ENCODE results near the gene MAP7.
"Not testable (repeated sequence)": the region's sequence is repeated elsewhere in the genome, so short reads cannot be mapped to it uniquely, and the experiment has no call there.

Gene MAP7

DNA sequence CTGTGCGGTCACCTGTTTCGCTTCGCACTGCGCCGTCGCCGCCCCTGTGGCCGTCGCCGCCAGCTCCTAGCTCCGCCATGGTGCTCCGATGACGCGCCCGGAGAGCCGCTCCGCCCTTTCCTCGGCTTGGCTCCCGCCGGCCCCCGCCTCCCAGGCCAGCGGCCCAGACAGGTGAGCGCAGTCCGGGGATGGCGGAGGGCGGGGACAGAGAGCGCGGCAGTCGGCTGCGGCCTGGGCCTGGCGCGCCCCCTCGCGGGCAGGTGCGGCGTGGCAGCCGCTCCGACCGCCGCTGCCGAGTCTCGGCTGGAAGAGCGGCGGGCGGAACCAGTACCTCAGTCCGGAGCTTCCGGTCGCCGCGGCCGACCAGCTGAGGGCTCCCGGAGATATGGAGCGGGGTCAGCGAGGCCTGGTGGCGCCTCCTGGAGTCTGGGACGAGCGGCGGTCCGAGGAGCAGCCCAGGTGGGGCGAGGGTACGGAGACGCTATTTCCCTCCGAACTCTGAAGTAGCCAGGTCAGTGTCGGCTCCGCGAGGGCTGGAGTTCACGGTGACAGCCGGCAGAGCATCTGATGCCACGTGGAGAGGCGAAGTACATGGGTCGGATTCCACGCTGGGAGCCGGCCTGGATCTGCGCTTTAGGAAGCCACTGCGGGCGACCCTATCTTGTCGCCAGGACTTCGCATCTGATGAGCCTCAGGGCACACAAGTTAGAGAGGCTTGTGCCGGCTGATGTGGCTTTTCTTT lies at the start of gene MAP7:
Gene MAP7 (minus strand): TSS at position 93 of the 742 bp plus-strand sequence. CDS start 14 bp downstream, at position 79.
- in situ Hi-C loops (cut with MboI; ENCODE audit: low sequenced_read_pairs) = no loop called here

DNA sequence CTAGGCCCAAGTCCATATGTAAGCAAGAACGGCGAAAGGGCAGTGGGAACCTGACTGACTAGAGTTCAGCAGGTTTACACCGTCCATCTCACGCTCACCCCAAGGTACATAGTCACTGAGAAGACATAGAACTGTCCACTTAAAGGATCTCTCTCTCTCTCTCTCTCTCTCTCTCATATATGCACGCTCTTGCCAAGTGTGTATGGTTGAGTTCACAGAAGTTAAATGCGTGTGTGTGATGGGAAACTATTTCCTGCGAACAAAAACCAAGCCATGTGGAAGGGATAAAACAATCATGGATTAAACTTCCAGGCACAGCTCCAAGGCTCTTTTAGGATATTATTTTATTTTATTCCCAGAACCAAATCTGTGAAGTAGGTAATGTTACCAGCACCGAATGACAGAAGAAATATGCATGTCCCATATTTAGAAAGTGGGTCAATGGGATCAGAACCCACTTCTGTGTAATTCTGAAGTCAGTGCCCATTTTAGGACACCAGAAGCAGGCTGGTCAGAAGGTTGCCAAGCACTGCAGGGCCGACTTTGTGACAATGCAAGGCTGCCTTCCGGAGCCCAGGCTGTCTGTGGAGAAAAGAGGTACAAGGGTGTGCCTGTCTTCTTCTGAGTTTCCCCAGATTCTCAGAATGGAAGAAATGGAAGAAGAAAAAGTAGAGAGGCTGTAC lies 49.2 kb upstream of the MAP7 start:
- in situ Hi-C loops (cut with MboI; ENCODE audit: low sequenced_read_pairs) = no loop called here

DNA sequence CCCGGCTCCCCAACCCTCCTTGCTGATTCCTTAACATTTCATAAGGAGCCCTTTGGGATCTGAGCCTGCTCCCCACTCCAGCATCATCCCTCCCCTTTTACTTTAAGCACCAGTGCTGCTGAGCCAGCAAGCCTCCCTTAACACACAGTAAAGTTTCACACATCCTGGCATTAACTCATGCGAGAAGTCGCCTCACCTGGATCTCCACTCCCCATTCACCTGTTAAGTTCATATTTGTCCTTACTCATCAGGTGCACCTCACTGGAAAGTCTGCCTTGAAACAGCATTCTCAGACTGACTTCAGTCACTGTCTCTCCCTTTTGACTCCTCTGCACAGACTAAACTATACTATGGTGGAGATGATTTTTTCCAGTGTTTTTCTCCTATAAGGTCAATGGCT lies 47.8 kb upstream of the MAP7 start:
- in situ Hi-C loops (cut with MboI; ENCODE audit: low sequenced_read_pairs) = no loop called here

DNA sequence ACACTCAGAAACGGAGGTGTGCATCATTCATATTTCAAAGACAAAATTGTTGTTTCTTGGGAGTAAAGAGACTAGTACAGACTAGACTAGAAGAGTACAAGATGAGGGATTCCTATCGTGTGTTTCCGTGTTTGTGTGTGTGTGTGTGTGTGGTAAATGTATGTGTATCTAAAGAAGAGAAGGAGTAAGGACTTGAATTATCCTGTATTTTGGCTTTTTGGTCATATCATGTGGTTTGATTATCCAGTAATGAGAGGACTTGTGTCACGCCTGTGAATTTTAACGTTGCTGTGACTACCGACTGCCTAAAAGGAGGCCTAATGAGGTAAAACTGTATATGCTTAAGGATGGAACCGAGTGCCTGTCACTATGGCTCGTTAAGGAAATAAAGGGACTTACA lies 44.4 kb upstream of the MAP7 start:
- in situ Hi-C loops (cut with MboI; ENCODE audit: low sequenced_read_pairs) = no loop called here

DNA sequence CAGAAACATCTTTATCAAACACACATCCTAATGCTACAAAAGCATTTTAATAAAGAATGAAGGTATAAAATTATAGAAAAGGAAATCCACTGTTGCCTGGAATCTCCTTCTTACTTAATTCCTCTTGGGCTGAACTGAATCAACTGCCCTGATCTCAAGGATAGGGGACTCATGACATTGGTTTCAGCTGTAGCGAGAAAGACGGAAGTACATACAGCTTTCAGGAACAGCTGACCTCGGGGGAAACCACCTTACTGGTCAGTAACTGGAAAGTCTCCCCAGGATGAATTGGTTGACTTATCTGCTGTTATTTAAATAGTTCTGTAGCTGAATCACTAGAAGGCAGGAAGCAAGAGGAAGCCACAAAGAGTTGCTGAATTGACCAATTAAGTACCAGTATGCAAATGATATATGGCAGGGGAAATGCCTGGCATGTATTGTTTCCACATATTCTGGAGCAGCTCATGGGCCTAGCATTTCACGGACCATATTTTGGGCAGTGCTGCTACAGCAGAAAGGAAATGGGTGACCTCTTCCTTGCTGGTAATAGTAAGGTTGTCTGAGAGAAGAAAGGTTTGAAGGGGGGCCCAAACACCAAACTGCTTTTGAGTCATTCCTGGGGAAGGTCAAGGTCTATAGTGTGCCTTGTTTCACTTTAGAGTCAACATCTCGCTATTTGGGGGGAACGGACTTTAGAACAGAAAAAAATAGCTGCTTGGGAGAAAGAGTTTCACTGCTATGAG lies 43.7 kb upstream of the MAP7 start:
- in situ Hi-C loops (cut with MboI; ENCODE audit: low sequenced_read_pairs) = no loop called here

DNA sequence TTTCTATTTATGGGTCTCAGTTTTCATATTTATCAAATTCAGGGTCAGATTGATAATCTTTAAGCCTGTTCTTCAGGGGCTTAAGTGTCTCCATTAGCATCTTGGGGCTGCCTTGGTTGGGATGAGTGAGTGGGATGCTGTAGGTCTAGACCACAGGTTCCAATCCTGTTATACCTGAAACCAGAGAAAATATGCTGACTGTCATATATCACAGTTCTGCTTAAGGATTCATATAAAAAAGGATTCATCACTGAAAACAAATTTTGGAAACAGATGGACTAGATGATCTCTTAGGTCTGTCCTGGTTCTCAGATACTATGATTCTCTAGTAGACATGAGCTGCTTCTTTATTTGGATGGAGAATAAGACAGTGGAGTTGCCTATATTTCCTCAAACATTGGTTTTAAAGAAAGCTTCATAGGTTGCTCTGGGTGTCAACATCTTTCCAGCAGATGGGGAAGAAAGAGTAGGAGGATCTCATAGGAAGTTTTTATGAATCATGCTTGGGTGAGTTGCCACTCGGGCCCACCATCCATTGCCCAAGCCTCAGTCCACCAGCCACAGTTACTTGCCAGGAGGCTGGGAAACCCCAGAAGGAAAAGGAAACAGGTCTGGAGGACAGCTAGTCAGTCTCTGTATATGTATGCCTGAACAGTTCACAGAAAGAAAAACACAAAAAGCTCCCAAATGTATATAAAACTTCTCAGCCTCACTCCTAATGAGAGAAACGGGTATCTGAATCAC lies 42.9 kb upstream of the MAP7 start:
- in situ Hi-C loops (cut with MboI; ENCODE audit: low sequenced_read_pairs) = no loop called here

DNA sequence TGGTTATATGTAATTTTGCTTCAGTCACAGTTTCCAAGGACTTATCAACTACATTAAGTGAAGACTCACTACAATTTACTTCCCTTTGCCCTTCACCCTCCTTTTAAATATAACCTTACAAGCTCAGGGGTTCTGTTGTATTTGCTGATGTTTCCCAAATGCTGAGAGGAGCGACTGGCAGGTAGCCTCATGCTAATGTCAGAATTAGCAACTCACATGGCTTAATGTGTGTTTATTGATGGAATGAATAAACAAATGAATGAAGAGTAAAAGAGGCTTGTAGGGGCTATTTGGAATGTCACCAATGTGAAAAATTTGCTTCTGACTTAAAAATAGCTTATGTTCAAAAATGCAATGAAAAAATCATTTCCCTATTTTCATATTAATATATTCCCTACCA lies 41.4 kb upstream of the MAP7 start:
- in situ Hi-C loops (cut with MboI; ENCODE audit: low sequenced_read_pairs) = no loop called here

DNA sequence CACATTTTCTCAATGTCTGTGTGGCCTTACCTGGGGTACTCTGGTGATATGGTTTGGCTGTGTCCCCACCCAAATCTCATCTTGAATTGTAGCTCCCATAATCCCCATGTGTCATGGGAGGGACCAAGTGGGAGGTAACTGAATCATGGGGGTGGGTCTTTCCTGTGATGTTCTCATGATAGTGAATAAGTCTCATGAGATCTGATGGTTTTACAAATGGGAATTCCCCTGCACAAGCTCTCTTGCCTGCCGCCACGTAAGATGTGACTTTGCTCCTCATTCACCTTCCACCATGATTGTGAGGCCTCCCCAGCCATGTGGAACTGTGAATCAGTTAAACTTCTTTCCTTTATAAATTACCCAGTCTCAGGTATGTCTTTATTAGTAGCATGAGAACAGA lies 40.6 kb upstream of the MAP7 start:
- in situ Hi-C loops (cut with MboI; ENCODE audit: low sequenced_read_pairs) = not testable (repeated sequence)

DNA sequence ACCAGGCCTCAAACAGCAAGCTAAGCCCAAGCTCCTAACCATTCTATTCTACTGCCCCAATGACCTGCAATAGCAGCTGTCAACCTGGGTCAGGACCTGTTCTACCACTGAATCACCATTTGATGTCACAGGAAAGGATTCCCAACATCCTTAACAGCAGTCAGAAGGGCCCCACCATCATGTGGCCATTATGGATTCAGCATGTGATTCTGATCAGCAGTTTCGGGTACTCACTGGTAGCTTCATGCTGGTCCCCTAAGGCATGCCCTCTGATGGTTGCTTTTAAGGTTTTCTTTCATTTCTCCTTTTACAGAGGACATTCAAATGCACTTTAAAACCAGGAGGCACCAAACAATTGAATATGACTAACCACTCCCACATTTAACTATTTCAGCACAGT lies 37.3 kb upstream of the MAP7 start:
- in situ Hi-C loops (cut with MboI; ENCODE audit: low sequenced_read_pairs) = no loop called here

DNA sequence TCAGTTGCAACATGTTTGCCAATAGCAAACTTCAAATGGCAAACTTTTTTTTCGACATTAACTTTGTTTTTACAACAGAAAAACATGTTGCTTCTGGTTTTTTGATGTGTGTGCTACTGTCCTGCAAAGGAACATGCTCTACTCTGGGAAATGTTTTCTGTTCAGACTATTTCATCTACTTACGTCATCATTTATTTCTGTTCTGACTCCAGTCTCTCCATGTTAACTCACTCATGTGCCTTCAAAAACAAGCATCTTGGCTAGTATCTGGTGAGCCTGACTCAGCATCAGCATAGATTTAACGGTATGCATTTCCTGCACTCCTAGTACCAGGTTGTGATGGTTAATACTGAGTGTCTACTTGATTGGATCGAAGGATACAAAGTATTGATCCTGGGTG lies 36.1 kb upstream of the MAP7 start:
- in situ Hi-C loops (cut with MboI; ENCODE audit: low sequenced_read_pairs) = no loop called here

DNA sequence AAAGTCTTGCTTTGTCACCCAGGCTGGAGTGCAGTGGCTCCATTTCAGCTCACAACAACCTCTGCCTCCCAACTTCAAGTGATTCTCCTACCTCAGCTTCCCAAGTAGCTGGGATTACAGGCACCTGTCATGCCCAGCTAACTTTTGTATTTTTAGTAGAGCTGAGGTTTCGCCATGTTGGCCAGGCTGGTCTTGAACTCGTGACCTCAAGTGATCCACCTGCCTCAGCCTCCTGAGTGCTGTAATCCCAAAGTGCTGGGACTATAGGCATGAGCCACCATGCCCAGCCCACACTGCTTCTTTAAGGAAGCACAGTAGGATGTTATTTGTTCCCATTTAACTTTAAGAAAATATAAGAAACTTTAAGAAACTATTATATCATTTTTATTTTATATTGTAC lies 35.3 kb upstream of the MAP7 start:
- in situ Hi-C loops (cut with MboI; ENCODE audit: low sequenced_read_pairs) = not testable (repeated sequence)

DNA sequence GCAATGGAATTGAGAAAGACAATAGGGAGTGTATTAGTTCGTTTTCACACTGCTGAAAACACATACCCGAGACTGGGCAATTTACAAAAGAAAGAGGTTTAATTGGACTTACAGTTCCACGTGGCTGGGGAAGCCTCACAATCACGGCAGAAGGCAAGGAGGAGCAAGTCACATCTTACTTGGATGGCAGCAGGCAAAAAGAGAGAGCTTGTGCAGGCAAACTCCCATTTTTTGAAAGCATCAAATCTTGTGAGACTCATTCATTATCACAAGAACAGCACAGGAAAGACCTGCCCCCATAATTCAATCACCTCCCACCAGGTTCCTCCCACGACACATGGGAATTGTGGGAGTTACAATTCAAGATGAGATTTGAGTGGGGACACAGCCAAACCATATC lies 34.1 kb upstream of the MAP7 start:
- in situ Hi-C loops (cut with MboI; ENCODE audit: low sequenced_read_pairs) = not testable (repeated sequence)

DNA sequence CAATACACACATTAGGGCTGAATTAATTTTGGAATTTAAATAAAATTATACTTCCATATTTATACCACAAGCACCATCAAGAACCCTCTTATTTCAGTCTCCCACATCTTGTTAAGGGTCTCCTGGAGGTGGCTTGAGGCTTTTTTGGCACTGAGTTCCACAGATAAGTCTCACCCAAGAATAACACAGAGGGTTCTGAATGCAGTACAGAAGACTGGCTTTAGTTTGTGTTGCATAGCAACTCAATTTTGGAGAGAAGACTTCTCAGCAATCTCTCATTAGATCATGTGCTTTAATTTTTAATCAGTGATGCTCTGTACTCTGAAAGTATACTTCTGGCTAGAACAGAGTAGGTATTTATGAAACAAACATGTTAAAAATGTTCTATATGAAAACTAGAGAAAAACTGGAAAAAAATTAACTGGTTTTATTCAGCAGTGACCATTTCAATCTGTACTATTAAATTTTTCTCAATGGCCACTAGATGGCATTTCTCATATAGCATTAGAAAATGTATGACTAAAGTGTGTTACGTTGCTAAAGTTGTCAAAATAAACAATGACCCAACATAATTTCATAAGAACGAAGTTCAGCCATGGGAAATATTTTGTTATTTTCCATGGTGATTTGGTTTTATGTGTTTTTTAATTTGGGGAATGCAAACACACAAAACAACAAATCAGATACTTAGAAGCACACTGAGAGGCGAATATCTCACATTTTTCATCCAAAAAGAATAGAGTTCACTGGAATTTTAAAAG lies 32.7 kb upstream of the MAP7 start:
- in situ Hi-C loops (cut with MboI; ENCODE audit: low sequenced_read_pairs) = no loop called here

DNA sequence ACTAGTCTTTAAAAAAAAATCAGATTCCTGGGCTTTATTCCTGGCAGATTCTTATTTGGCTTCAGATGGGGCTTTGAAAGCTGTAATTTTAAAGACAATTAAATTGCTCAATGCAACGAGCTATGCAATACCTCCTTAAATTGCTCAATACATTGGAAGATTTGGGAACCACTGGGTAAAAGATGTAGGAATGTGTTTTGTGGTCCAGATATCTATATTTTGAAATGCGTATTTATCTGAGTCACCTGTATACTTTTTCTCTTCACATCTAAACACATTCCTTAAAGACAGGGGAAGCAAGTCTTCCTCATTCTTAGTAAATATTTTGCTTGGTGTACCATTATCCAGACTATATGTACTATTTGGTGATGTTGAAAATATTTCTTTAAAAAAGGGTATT lies 29.6 kb upstream of the MAP7 start:
- in situ Hi-C loops (cut with MboI; ENCODE audit: low sequenced_read_pairs) = no loop called here

DNA sequence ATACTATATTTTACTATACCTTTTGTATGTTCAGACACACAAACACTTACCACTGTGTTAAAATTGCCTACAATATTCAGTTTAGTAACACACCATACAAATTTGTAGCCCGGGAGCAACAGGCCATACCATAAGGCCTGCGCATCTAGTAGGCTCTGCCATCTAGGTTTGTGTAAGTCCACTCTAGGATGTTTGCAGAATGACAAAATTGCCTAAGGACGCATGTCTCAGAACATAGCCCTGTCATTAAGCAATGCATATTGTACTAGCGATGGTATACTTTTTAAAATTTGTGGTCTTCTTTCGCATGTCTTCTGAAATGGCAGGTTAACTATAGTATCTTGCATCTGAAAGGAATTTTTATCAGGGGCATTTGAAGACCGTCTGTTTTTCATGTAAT lies 26.6 kb upstream of the MAP7 start:
- in situ Hi-C loops (cut with MboI; ENCODE audit: low sequenced_read_pairs) = no loop called here

DNA sequence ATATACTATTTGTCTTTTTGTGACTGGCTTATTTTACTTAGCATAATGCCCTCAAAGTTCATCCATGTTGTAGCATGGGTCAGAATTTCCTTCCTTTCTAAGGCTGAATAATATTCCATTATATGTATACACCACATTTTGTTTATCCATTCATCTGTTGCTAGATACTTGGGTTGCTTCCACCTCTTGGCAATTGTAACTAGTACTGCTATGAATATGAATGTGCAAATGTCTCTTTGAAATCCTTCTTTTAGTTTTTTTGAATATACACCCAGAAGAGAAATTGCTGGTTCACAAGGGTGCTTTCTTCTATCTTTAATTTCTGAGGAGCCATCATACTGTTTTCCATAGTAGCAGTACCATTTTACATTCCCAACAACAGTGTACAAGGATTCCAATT lies 21.3 kb upstream of the MAP7 start:
- in situ Hi-C loops (cut with MboI; ENCODE audit: low sequenced_read_pairs) = no loop called here

DNA sequence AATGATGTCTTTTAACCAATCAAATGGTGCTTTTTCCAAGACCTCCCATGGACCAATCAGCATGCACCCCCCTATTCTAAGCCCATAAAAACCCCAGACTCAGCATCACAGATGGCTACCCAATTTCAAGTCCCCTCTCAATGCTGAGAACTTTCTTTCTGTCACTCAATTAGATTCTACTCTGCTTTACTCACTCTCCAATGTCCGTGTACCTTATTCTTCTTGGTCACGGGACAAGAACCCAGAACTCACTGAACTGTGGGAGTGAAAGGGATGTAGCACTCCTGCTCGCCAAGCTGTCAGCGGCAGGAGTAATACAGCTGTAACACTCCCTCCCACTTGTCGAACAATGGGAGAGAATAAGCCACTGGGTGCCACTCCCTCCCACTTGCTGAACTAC lies 20.8 kb upstream of the MAP7 start:
- in situ Hi-C loops (cut with MboI; ENCODE audit: low sequenced_read_pairs) = no loop called here

DNA sequence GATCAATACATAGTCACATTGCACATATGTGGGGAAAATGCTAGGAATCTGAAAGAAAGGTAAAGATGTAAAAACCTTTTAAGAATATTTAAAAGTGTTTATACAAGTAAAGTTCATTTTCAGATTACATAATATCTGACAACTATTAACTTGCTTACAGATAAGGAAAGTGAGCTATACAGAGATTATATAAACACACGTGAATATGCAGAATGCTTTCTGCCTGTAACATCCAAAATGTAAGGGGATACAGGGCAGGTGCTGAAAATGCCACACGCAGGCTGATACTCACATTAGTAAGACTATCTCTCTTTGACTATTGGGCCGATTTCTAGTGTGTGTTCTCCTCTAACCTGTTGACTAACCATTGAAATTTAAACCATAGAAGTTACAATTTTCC lies 17.9 kb upstream of the MAP7 start:
- in situ Hi-C loops (cut with MboI; ENCODE audit: low sequenced_read_pairs) = no loop called here

DNA sequence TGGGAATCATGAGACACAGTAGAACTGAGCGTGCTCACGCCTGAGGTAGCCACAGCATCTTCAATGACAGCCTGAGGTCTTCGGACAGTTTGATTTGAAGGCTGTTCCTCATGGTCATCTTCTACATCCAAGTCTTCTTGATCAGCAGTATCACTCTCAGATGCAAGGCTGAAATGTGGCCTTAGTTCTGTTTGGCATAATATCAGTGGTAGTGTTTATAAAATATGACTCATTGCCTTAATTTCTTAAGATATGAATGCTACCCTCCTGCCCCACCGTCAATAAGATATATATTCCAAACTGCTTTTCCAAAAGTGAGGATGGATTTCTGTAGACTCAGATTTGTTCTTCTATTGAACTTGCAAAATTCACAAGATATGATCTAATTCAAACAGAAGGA lies 17.5 kb upstream of the MAP7 start:
- in situ Hi-C loops (cut with MboI; ENCODE audit: low sequenced_read_pairs) = no loop called here

DNA sequence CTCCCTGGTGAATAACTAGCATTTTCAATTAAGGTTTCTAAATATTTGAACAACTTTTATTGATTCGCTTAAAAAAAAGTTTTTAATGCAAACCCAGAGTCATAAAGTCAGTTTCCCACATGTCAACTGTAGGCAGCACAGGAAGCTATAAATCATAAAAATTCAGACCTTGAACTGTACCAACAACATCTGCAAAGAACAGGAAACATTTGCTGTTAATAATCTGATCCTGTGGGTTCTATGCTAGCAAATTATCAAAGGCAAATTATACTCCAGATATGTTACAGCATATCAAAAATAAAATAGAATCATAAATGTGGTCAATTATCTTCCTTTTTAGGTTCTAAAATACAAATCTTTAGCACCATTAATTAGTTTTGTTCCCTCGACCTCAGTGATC lies 16.6 kb upstream of the MAP7 start:
- in situ Hi-C loops (cut with MboI; ENCODE audit: low sequenced_read_pairs) = no loop called here

Measured in HL-60/S4 treated with phorbol 12-myristate 13-acetate at 8.2 ng/mL for 4 days and 3 days (cell line).